Measurements from ENCODE around the gene DMRTC2.

DNA sequence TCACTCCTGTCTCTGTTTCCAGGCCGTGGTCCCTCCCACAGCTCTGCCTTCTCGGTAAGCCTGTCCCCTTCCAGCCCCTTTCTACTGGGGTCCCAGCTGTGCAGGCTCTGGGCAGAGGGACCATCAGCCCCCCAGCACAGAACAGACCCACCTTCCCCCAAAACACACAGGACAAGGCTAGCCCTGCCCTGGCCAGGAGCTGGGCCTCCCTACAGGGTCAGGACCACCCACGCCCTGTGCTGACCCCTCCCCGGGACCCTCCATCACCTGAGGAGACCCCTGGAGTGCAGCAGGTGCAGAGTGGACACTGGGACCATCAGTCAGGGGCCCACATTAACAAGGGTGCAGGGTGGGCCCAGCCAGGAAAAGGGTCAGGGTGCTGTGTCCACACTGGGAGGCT, 34.5 kb upstream of the DMRTC2 start:
- TF ChIP-seq POLR2A (IDR thresholded peaks at IDR 0.05), result no peak
- TF ChIP-seq, protein P1, sequence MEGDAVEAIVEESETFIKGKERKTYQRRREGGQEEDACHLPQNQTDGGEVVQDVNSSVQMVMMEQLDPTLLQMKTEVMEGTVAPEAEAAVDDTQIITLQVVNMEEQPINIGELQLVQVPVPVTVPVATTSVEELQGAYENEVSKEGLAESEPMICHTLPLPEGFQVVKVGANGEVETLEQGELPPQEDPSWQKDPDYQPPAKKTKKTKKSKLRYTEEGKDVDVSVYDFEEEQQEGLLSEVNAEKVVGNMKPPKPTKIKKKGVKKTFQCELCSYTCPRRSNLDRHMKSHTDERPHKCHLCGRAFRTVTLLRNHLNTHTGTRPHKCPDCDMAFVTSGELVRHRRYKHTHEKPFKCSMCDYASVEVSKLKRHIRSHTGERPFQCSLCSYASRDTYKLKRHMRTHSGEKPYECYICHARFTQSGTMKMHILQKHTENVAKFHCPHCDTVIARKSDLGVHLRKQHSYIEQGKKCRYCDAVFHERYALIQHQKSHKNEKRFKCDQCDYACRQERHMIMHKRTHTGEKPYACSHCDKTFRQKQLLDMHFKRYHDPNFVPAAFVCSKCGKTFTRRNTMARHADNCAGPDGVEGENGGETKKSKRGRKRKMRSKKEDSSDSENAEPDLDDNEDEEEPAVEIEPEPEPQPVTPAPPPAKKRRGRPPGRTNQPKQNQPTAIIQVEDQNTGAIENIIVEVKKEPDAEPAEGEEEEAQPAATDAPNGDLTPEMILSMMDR (IDR thresholded peaks at IDR 0.05), result no peak
